NCI-H2196 (cell line): ENCODE results near the gene COL18A1.

Experiments
- DNase-seq: peaks from one replicate; lab custom pipeline; 2025; ENCODE audit not compliant: unreplicated experiment; lab: John Stamatoyannopoulos, UW

COL18A1 gene

DNA sequence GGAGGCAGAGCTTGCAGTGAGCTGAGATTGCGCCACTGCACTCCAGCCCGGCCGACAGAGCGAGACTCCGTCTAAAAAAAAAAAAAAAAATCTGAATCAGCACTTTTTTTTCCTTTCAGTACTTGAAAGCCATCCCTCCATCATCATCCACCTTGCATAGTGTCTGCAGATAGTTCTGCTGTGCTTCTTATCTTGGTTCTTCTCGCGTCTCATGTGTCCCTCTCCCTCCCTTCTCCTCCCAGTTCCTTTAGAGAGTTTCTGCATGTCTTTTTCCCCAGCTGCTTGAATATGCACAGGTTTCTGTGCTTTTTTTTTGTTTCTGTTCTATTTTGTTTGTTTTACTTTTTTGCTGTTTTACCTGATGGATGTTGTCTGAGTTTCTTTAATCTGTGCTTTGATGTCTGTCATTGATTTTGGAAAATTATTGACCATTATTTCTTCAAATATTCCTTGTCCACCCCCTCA, 3.9 kb upstream of the COL18A1 start:
- DNase-seq, result no peak

GRCh38 chr21:45401916-45402900, 2.8 kb upstream of the COL18A1 start:
- DNase-seq, result no peak

- DNase-seq, result no peak
Measured at GRCh38 chr21:45403133-45403824, 1.7 kb upstream of the COL18A1 start.

GRCh38 chr21:45403825-45404729, 888 bp upstream of the COL18A1 start:
- no peak for DNase-seq

- DNase-seq, result no peak
Measured at GRCh38 chr21:45405271-45405818, 380 bp downstream of the COL18A1 start.

DNA sequence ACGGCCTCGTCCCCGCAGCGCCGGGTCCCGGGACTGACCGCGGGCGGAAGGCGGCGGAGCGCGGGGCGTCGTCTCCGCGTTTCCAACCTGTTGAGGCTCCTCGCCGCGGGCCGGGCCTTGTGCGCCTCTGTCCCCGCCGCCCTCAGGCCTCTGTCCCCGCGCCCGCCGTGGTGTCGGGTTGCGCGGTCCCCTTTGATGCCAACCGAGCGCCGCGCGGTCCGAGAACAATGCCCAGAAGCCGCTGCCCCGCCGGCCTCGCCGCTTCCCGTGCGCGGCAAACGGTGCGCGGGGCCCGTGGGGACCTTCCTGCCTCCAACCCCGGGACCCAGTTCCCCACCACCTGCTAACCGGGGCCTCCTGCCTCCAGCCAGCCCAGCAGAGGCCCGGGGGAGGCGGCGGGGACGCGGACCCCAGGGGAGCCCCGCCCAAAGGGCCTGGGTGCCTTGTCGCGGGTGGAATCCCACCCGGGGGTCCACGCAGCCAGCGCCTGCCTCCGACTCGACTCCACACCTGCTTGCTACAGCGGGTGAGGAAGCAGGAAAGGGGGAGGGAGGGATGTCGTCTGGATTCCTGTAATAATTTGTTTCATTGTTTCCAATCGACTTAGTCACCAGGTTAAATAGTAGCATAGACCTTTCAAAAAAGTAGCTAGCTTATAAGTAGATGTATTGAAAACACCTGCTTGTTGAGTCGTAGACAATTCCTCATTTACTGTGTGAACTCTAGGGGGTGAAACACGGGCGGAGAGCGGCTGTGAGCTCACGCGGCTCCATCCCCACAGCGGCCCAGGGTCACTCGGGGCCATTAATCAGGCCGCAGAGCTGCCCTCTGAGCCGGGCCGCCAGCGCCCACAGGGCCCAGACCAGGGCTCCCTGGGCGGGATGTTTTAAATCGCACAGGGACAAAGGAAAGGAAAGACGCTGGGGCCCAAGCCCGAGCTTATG, 1.1 kb downstream of the COL18A1 start:
- no peak for DNase-seq

DNA sequence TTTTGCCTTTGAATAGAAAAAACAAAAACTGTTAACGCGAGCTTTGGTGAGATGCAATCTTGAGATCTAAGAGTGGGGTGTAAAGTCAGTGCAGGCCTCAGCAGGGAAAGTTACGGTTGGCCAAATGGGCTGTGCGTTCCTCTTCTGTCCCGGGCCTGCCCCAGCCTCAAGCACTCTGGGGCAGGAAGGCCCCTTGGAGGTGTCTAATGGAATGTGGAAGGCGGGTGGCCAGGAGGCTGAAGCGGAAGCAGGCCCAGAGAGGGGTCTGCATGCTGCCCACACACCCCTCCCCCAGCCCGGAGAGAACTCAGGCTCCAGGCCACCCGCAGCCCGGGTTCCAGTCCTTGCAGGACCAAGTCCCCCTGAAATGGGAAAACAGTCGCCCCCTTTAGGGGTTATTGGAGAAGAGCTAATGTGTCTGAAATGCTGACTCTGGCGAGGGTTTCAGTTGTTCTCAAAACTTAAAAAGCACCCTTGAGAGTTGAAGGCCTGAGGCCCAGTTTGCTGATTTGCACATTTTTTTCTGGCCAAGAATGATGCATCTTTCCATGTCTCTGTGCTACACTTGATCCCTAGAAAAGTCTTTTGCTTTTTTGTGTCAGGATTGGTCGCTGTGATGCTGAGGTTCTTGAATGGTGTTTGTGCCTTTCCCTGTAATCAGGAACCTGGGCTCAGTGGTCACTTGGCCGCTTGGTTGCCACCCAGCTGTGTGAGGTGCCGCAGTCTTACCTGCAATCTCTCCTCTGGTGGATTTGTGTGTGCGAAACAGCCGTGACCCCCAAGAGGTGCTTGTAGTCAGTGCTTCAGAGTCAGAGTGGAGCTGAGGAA, 2.0 kb downstream of the COL18A1 start:
- no peak for DNase-seq

DNA sequence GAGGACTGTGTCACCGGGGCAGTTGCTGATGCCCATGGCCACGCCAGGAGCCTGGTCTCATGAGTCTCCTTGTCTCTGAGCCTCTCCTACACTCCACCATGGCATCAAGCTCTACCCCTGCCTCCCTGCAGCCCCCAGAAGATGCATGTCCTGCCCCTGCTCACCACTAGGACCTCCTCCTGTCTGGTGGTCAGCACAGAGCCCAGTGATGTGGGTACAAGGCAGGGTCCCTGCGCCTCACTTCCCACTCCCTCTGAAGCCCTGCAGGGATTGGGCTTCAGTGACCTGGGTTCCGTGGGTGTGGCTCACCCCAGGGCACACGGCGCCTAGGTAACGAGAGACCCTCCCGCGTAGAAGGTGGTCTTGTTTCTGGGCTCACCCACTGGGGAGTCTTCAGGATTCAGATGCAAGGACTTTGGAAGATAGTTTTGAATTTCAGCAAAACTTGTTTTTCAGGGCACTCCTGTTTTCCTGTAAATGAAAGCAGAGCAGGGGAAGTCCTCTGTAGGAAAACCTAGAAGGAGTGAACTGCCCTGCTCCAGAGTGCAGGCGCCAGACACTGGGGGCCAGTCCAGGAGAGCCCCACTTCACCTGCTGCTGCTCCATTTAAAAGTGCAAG, 2.8 kb downstream of the COL18A1 start:
- DNase-seq, result no peak

DNA sequence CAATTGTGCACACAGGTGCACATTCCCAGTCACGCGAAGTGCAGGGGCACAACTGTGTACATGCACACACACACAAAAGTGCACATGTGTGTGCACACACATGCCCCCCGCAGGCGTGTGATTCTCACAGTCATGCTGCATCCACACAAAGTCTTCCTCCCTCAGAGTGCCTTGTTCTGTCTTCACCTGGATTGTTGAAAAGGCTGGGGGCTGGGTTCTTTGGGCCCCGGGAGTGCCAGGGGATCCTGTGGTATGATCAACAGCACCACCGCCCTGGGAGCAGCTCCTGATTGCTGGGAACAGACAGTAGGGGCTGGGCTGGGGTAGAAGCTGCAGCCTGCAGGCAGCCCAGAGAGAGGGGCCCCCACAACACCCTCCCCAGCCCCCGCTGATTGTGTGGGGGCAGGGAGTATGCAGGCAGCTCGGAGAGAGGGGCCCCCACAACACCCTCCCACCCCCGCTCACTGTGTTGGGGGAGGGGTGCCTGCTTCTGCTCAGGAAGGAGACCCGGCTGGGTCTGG, 3.4 kb downstream of the COL18A1 start:
- DNase-seq, result no peak

DNA sequence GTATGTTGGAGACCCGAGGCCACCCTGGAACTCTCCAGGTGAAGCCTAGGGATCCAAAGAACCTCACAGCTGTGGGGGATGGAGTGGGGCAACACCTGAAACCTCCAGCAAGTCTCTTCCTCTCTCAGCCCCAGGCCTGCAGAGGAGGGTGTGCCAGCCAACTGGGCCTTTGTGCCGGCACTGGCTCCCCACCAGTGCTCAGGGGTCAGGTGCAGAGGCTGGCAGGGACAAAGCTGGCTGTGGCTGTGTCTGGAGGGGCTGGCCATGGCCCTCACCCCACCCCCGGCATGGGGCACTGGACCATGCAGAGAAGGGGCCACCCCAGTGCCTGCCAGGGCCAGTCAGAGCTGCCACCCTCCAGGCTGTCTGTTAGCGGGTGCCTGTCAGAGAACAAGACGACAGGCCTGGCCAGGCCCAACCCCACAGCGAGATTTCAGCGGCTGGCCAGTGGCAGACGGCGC, 3.9 kb downstream of the COL18A1 start:
- no peak for DNase-seq

DNA sequence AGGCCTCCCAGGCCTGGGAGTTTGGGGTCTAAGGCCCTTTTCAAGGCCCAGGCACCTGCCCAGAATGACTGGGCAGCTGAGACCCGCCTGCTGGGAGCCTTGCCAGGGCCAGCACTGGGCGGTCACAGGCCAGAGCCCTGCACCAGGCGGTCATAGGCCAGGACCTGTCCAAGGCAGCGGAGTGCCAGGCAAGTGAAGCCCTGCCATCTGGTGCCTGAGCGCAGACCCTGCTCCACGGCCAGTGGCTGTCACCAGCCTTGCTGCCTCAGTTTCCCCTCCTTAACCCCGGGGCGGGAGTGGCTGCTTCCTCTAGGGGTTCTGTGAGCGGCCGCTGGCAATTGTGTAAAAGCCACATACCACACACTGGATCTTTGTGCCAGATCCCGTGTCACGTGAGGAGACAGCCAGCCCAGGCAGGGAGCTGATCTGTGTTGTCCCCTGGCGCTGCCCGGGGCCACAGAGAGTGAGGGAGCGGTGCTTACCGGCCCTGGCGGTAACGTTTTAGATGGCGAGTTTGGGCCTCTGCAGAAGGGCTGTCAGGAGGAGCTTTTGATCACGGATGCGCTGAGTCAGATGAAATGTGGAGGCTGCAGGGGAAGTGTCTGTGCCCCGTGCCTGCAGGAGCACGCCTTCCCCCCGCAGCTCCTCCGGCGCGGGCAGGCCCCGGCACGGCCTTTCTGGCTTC, 4.6 kb downstream of the COL18A1 start:
- no peak for DNase-seq

- DNase-seq, result no peak
Measured at GRCh38 chr21:45410151-45410864, 5.3 kb downstream of the COL18A1 start.

DNA sequence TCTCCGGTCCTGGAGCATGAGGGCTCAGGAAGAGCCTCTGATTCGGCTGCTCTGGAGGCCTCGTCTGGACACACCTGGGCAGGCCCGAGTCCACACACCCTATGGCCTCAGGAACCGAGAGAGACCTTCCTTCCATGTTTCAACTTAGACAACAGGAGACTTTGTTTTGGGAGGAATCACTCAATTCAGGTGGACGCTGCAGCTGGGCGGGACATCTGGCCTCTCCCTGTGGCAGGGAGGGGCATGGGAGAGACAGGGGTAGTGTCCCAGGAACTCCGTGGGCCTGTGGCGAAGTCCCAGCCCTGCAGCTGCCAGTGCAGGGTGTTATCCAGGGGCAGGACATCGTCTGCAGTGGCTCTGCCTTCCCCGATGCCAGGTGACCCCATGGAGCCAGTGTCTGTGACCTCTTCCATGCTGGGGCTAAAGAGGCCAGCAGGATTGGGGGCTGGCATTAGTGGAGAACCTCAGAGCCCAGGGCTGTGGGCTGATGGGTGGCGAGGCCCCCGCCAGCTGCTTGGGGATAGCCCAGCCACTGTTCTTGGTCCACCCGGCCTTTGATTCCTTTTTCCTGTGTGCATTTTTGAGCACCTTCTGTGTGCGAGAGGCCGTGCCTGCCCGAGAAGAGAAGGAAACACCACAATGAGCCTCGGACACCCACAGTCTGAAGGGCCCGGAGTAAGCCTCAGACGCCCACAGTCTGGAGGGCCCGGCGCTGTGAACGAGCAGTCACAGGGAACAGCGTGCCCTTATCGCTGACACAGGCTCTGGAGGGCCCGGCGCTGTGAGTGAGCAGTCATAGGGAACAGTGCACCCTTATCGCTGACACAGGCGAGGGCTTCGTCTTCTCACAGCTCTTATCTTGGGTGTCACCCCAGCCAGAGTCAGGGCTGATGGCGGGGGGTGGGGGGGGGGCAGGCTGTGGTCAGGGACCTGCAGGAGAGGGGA, 6.2 kb downstream of the COL18A1 start:
- no peak for DNase-seq

GRCh38 chr21:45411810-45412206, 6.8 kb downstream of the COL18A1 start:
- no peak for DNase-seq

GRCh38 chr21:45412491-45412890, 7.5 kb downstream of the COL18A1 start:
- DNase-seq, result no peak
